Fibroblast of peridontal ligament (primary cell): ENCODE measurements around the gene PHF2.
"Not testable (repeated sequence)": the region's sequence is repeated elsewhere in the genome, so short reads cannot be mapped to it uniquely, and the experiment has no call there.

ENCODE experiments used
- DNase-seq: peaks from one replicate; pipeline ENCODE4 v3.0.0-alpha.2; 2010; ENCODE audit errors: extremely low read depth

The PHF2 gene

GRCh38 chr9:93665637-93666438 is 89.5 kb downstream of the PHF2 start:
- no peak for DNase-seq

GRCh38 chr9:93666439-93666784 is 90.0 kb downstream of the PHF2 start:
- not testable (repeated sequence) for DNase-seq

GRCh38 chr9:93667006-93667405 is 90.6 kb downstream of the PHF2 start:
- DNase-seq = no peak

- no peak for DNase-seq
Observed at GRCh38 chr9:93667627-93668026, 91.2 kb downstream of the PHF2 start.

DNA sequence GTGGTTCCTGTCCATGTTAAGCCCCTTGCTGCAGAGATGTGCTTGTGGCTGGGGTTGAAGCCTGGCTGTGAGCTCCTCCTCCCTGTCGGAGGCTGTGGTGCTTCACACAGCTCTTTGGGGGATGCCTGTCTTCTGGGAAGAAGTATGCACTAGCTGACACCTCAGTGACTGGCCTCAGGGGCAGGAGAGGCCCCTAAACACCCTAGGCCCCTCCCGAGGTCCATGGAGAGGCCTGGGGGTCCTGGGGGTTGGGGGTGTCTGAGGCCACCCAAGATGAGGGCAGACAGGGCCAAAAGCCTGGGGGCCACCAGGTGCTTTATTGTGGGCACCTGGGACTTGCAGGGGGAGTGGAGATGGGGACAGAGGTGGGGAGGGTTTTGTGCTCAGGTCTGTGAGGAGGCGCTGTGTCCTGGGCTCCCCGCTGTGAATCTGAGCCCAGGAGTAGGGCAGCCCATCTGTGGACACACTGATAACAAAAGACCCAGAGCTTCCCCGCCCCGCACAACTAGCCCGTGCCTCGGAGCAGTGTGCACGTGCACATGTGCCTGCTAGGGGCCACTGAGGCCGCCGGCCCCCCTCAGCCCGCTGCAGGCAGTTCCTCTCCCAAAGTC is 92.0 kb downstream of the PHF2 start:
- DNase-seq = no peak

DNA sequence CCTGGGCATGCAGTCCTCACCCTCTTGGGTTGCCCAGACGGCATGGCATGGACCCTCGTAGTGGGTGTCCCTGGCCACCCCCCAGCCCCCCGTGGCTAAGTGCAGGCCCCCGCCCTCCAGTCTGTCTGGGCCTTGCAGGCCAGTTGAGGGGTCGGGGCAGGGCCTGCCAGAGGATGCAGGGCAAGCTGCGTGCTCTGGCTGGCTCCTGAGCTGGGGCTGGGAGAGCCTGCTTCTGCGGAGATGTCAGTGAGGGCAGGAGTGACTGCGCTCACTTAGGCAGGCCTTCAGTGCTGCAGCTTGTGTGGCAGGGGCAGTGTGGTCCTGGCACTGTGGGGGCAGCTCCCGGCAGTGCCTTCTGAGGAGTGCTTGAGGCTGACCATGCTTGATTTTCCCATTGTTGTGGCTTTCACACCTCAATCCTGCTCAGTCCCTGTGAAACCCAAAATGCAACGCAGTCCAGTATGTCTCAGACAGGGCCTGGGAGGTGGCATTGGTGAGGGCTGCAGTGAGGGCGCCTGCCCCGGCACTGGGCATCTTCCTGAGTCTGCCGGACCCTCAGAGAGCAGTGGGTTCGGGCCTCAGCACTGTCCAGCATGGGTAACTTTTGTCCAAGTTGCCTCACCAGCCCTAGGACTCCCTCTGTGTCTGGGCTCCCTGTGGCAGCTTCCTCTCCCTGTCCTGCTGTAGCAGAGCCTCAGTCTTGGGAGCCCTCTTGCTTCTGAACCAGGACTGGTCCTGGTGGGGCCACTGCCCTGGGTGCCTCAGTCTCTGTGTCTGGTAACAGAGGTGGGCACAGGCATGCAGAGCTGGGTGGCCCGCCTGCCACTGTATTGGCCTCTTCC is 93.0 kb downstream of the PHF2 start:
- no peak for DNase-seq

GRCh38 chr9:93669958-93670207 is 93.5 kb downstream of the PHF2 start:
- DNase-seq = no peak

- peak; percentile 15 for DNase-seq
Observed at GRCh38 chr9:93670208-93671019, 94.0 kb downstream of the PHF2 start.

- DNase-seq = no peak
Observed at GRCh38 chr9:93671020-93671338, 94.6 kb downstream of the PHF2 start.

DNA sequence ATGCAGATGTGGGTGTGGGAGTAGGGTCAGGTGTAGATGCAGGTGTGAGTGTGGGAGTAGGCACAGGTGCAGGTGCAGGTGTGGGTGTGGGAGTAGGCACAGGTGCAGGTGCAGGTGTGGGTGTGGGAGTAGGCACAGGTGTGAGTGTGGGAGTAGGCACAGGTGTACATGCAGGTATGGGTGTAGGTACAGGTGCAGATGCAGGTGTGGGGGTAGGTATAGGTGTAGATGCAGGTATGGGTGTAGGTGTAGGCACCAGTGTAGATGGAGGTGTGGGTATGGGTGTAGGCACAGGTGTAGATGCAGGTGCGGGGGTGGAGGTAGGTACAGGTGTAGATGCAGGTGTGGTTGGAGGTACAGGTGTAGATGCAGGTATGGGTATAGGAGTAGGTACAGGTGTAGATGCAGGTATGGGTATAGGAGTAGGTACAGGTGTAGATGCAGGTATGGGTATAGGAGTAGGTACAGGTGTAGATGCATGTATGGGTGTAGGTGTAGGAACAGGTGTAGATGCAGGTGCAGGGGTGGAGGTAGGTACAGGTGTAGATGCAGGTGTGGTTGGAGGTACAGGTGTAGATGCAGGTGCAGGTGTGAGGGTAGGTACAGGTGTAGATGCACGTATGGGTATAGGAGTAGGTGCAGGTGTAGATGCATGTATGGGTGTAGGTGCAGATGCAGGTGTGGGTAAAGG is 96.1 kb downstream of the PHF2 start:
- DNase-seq = peak; percentile 7

DNA sequence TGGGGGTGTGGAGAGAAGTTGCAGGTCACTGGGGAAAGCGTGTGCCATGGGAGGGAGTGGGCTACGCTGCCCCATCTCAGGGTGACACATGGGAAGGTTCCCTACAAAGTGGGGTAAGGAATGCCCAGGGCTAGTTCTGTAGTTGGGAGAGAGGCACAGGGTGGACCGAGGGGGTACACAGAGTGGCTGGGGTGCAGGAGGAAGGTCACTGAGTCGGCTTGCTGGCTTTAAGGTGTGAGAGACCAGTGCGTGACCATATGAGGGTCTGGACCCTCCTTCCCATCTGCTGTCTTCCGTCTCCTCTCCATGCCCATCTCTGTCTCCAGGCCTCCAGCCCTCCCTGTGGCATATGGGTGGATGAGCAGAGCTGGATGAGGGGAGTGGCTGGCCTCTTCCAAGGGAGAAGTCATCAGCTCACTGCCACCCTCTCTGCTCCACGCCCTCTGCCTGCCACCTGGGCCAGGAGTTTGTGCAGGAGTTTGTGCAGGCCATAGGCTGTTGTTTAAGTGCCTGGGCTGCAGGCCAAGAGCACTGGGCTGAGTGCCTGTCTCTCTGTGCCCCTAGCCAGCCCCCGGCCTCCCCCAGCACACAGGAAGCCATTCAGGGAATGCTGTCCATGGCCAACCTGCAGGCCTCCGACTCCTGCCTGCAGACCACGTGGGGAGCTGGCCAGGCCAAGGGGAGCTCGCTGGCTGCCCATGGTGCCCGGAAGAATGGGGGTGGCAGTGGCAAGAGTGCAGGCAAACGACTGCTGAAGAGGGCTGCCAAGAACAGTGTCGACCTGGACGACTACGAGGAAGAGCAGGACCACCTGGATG is 96.8 kb downstream of the PHF2 start:
- DNase-seq = no peak

DNA sequence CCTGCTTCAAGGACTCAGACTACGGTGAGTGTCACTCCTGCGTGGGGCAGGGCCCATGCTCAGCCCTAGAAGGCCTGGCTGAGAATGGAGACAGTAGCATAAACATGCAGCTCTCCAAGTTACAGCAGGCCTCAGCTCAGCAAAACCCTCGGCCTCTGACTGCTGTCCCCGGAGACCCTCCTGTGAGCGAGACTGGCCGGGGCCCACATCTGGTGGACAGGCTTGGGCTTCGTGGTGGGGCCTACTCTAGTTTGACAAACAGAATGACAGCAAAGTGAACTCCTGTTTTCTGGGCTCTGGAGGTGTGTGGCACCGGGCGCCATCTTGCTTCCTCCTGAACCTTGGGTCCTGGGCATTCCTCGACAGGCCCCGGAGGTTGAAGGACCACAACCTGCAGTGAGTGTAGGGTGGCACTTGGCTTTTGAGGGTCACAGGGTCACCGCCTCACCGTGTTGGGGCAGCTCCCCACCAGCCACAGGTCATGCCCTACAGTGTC is 97.5 kb downstream of the PHF2 start:
- no peak for DNase-seq

DNA sequence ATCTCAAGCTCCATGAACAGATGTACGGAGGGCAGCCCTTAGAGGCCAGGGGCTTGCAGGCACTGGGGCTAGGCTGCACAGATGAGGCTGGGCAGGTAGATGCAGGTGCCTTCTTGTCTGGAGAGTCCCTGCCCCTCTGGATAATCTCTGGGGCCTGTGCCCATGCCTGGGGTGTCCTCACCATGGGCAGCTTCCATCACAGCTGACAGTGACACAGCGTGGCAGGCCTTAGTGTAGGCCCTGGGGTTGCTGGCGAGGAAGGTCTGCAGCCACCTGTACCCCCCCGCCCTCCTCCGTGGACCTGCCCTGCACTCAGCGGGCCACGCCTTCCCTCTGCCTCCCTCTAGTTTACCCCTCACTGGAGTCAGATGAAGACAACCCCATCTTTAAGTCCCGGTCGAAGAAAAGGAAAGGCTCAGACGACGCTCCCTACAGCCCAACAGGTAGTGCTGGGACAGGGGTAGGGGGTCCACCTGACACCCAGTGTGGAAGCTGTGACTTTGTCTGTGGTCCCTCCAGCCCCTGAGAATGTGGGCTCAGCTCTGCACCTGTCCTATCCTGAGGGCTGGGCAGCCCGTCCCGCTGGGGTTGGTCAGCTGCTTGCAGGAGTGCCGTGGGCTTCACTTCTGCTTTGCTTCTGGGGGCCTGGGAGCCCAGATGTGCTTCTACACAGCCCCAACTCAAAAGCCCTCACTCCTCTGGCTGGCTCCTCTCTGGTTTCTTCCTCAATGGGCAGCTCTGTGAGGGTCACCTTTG is 98.4 kb downstream of the PHF2 start:
- no peak for DNase-seq

DNA sequence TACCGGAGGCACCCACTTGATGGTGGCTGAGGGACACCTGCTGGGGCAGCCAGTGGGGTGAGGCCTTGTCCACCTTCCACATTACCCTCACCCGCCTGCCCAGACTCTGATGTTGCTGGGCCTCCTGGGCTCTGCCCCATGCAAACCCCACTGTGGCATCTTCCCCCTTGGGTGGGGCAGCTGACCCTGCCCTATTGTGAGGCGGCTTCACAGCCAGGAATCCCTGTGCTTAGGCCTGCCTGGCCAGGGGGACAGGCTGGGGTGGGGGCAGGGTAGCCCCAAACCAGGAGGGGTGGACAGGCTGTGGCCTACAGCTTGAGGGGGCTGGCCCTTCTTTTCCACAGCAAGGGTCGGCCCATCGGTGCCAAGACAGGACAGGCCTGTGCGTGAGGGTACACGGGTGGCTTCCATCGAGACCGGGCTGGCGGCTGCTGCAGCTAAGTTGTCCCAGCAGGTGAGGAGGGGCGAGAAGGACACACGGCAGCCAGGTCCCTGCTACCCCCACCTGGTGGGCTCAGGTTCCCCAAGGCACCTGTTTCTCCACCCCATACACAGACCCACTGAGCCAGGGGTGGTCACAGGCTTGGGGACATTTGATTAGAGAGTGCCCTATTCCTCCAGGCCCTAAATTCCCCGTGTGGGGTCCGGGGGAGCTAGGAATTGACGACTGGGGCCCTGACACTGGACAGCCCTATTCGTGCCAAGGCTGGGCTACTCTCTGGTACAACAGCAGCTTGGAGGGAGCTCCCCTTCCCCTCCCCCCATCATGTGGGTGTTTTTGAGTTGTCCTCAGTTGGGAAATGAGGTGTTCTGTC is 99.2 kb downstream of the PHF2 start:
- DNase-seq = no peak

DNA sequence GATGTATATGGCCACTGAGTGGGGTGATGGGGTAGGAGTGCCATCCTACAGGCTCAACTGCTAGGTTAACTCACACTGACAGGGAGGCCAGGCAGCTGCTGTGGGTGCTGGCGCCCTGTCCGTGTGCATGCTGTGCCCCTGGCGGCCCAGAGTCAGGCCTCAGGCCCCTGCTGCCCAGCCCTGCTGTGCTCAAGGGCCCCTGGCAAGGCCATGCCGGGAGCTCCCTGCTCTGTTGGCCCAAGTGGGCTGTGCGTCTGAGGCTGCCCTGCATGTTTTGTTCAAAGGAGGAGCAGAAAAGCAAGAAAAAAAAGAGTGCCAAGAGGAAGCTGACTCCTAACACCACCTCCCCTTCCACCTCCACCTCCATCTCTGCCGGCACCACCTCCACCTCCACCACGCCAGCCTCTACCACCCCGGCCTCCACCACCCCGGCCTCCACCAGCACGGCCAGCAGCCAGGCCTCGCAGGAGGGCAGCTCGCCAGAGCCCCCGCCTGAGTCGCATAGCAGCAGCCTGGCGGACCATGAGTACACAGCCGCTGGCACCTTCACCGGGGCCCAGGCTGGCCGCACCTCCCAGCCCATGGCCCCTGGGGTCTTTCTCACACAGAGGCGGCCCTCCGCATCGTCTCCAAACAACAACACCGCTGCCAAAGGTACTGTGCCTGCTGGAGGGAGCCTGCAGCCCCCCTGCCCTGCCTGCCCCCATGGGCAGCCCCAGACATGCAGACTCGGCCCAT is 100.1 kb downstream of the PHF2 start:
- no peak for DNase-seq

- DNase-seq = no peak
Observed at GRCh38 chr9:93677048-93677571, 100.7 kb downstream of the PHF2 start.

GRCh38 chr9:93677641-93678136 is 101.3 kb downstream of the PHF2 start:
- no peak for DNase-seq
